GM19372 (cell line): ENCODE data around the gene GRPEL2.
"Not testable (repeated sequence)": the region's sequence is repeated elsewhere in the genome, so short reads cannot be mapped to it uniquely, and the experiment has no call there.

Experiments used
- ATAC-seq: cut with Tn5 transposase; IDR thresholded peaks from one replicate; pipeline ENCODE4 v1.9.1; 2021; ENCODE audit warnings: mild to moderate bottlenecking, low read depth, moderate library complexity; ENCODE audit not compliant: unreplicated experiment

GRPEL2 gene

DNA sequence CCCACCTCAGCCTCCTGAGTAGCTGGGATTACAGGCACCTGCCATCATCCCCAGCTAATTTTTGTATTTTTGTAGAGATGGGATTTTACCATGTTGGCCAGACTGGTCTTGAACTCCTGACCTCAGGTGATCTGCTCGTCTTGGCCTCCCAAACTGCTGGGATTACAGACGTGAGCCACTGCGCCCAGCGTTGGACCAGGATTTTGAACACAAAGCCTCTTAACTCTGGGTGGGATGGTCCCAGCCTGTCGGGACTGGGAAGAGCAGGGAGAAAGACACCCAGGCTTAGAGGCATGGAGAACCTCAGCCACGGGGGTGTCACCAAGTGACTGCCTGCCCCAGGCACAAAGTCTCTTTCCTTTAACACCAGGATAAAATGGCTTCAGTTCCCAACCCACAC is 45.8 kb downstream of the GRPEL2 start:
- not testable (repeated sequence) for ATAC-seq

GRCh38 chr5:149391524-149391923 is 46.2 kb downstream of the GRPEL2 start:
- ATAC-seq, result no peak

GRCh38 chr5:149392718-149393117 is 47.4 kb downstream of the GRPEL2 start:
- ATAC-seq, result no peak

DNA sequence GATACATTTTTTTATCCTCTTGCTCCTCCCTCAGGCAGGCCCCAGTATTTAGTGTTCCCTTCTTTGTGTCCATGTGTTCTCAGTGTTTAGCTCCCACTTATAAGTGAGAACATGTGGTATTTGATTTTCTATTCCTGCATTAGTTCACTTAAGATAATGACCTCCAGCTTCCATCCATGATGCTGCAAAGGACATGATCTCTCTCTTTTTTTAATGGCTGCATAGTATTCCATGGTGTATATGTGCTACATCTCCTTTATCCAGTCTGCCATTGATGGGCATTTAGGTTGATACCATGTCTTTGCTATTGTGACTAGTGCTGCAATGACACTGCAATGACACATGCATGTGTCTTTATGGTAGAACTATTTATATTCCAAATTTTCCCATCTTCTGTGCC is 49.7 kb downstream of the GRPEL2 start:
- ATAC-seq, result not testable (repeated sequence)

DNA sequence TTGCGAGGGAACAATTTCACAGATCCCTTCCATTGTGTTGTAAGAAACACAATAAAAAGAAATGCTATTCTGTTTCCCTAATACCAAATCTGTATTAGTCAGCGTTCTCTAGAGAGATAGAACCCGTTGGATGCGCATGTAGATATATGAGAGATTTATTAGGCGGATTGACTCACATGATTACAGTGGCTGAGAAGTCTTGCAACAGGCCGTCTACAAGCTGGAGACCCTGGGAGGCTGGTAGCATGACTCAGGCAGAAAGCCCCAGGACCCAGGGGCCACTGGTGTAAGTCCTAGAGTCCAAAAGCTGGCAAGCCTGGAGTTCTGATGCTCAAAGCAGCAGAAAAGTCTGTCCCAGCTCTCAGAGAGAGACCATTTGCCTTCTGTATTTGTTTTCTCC is 52.2 kb downstream of the GRPEL2 start:
- ATAC-seq, result no peak

GRCh38 chr5:149398747-149399266 is 53.5 kb downstream of the GRPEL2 start:
- not testable (repeated sequence) for ATAC-seq

GRCh38 chr5:149399775-149400174 is 54.5 kb downstream of the GRPEL2 start:
- no peak for ATAC-seq

- ATAC-seq, result no peak
Observed at GRCh38 chr5:149400304-149400703, 55.0 kb downstream of the GRPEL2 start.

DNA sequence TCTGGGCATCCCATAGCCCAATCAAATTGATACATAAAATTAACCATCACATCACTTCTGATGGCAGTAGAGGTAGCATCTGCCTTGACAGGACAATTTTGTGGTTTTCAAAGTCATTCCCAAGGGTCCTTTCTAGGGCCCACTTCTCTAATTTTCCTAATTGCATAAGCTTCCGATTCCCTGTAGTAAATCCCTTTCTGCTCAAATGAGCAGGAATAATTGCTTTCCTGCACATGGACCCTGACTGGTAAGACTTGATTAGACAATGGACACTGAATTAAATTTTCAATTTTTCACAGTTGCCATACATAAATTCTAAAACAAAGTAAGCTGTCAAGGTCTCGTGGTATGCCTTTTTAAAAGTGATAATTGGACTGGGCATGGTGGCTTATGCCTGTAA is 55.8 kb downstream of the GRPEL2 start:
- ATAC-seq, result no peak

- no peak for ATAC-seq
Observed at GRCh38 chr5:149402291-149402690, 57.0 kb downstream of the GRPEL2 start.
